Vagina (tissue), 2 donors: ENCODE data around the gene KERA. TPM values are rescaled to one million over a fixed set of nuclear protein-coding genes. Genes with fewer than 3 reads are reported as not detected.

ENCODE experiments used
- DNase-seq, 2 donors: peaks; one replicate each; pipeline ENCODE4 v3.0.0-alpha.2; 2017; ENCODE audit errors: extremely low spot score in 2 of 2
- H3K27ac ChIP-seq: fragments of 200-600 bp; sonication (generic); one replicate; pipeline ENCODE4 v1.5.1; 2019
- H3K27me3 ChIP-seq: fragments of 200-600 bp; sonication (generic); one replicate; pipeline ENCODE4 v1.5.1; 2019
- H3K36me3 ChIP-seq, 2 donors: fragments of 200-600 bp; sonication (generic); one replicate each; pipeline ENCODE4 v1.5.1; 2017 to 2019
- H3K4me1 ChIP-seq: fragments of 200-600 bp; sonication (generic); one replicate; pipeline ENCODE4 v1.5.1; 2019
- H3K4me3 ChIP-seq, 2 donors: fragments of 200-600 bp; sonication (generic); 1 replicate in 1 of 2; 2 replicates in 1 of 2; pipeline ENCODE4 v1.5.1; 2016 to 2019
- H3K9me3 ChIP-seq: fragments of 200-600 bp; sonication (generic); one replicate; pipeline ENCODE4 v1.5.1; 2019
- POLR2A ChIP-seq, 2 donors: fragments of 450-650 bp; IDR thresholded peaks; one replicate each; pipeline ENCODE4 v1.6.1; 2017; ENCODE audit warnings: antibody characterized with exemption in 2 of 2, mild to moderate bottlenecking in 2 of 2, moderate library complexity in 2 of 2
- POLR2AphosphoS5 ChIP-seq, 2 donors: sonication (generic); formaldehyde crosslinking; IDR thresholded peaks; one replicate each; pipeline ENCODE4 v1.9.0; 2017; ENCODE audit warnings: antibody characterized with exemption in 2 of 2, mild to moderate bottlenecking in 2 of 2, low read depth in 1 of 2; ENCODE audit not compliant: insufficient read depth in 1 of 2
- intact Hi-C: fragments of 100-400 bp; cut with DNase I; formaldehyde crosslinking; loops from one replicate; pipeline ENCODE4 v1.15.1; 2023
- total RNA-seq: library from RNA; depleted of rRNA; stranded (reverse); fragments of >200 nt; gene quantifications from one replicate; pipeline ENCODE4 v1.2.3, GENCODE V29; 2016
- TF ChIP-seq, protein P1 (sequence below), 3 experiments: fragments of 450-650 bp in 2 of 3; fragments of 200-600 bp in 1 of 3; sonication (generic) in 1 of 3; IDR thresholded peaks; one replicate each; pipeline ENCODE4 v1.5.1; 2017 to 2019; ENCODE audit warnings: antibody characterized with exemption in 3 of 3, mild to moderate bottlenecking in 2 of 3, moderate library complexity in 2 of 3

The KERA gene
- total RNA-seq, 1 donor from 2014 or later: not detected

GRCh38 chr12:91073426-91073825, 15.6 kb upstream of the KERA start:
- TF ChIP-seq, protein P1, sequence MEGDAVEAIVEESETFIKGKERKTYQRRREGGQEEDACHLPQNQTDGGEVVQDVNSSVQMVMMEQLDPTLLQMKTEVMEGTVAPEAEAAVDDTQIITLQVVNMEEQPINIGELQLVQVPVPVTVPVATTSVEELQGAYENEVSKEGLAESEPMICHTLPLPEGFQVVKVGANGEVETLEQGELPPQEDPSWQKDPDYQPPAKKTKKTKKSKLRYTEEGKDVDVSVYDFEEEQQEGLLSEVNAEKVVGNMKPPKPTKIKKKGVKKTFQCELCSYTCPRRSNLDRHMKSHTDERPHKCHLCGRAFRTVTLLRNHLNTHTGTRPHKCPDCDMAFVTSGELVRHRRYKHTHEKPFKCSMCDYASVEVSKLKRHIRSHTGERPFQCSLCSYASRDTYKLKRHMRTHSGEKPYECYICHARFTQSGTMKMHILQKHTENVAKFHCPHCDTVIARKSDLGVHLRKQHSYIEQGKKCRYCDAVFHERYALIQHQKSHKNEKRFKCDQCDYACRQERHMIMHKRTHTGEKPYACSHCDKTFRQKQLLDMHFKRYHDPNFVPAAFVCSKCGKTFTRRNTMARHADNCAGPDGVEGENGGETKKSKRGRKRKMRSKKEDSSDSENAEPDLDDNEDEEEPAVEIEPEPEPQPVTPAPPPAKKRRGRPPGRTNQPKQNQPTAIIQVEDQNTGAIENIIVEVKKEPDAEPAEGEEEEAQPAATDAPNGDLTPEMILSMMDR (IDR thresholded peaks at IDR 0.05): no peak
- TF ChIP-seq POLR2AphosphoS5 (IDR thresholded peaks at IDR 0.05; ENCODE audit: insufficient read depth in 1 of 2, low read depth in 1 of 2): no peak
- no peak for TF ChIP-seq POLR2A (IDR thresholded peaks at IDR 0.05)
- no peak overlapping the region for H3K27ac ChIP-seq
- H3K4me3 ChIP-seq: no peak overlapping the region
- DNase-seq: no peak
- H3K4me1 ChIP-seq: no peaks in the 10 kb centered on the region
- H3K9me3 ChIP-seq: no peaks in the 10 kb centered on the region
- intact Hi-C loops: no loop called here
- H3K27me3 ChIP-seq: no peaks in the 10 kb centered on the region
- no peaks in the 10 kb centered on the region for H3K36me3 ChIP-seq

GRCh38 chr12:91072931-91073330, 15.1 kb upstream of the KERA start:
- intact Hi-C loops: no loop called here
- no peak for DNase-seq
- Histone ChIP-seq H3K9me3 (no peaks in the 10 kb centered on the region), H3K4me3 (no peak overlapping the region), H3K36me3 (no peaks in the 10 kb centered on the region), H3K4me1 (no peaks in the 10 kb centered on the region), H3K27me3 (no peaks in the 10 kb centered on the region), H3K27ac (no peak overlapping the region)
- TF ChIP-seq, protein P1 (IDR thresholded peaks at IDR 0.05): no peak
- TF ChIP-seq POLR2AphosphoS5 (IDR thresholded peaks at IDR 0.05; ENCODE audit: insufficient read depth in 1 of 2, low read depth in 1 of 2) (no peak), POLR2A (IDR thresholded peaks at IDR 0.05) (no peak)

GRCh38 chr12:91070936-91071335, 13.1 kb upstream of the KERA start:
- Histone ChIP-seq H3K9me3 (no peaks in the 10 kb centered on the region), H3K4me3 (no peak overlapping the region), H3K36me3 (no peaks in the 10 kb centered on the region), H3K27me3 (no peaks in the 10 kb centered on the region), H3K27ac (no peak overlapping the region), H3K4me1 (no peaks in the 10 kb centered on the region)
- no peak for DNase-seq
- intact Hi-C loops: no loop called here
- TF ChIP-seq POLR2A (IDR thresholded peaks at IDR 0.05) (no peak), POLR2AphosphoS5 (IDR thresholded peaks at IDR 0.05; ENCODE audit: insufficient read depth in 1 of 2, low read depth in 1 of 2) (no peak)
- TF ChIP-seq, protein P1 (IDR thresholded peaks at IDR 0.05): no peak

GRCh38 chr12:91065396-91065795, 7.6 kb upstream of the KERA start:
- H3K36me3 ChIP-seq: no peaks in the 10 kb centered on the region
- H3K27ac ChIP-seq: no peak overlapping the region
- no peak overlapping the region for H3K4me3 ChIP-seq
- no peaks in the 10 kb centered on the region for H3K9me3 ChIP-seq
- DNase-seq: no peak
- no peak for TF ChIP-seq POLR2A (IDR thresholded peaks at IDR 0.05)
- H3K27me3 ChIP-seq: no peaks in the 10 kb centered on the region
- intact Hi-C loops: no loop called here
- no peaks in the 10 kb centered on the region for H3K4me1 ChIP-seq

GRCh38 chr12:91064640-91065039, 6.8 kb upstream of the KERA start:
- H3K4me3 ChIP-seq: no peak overlapping the region
- no peak for DNase-seq
- intact Hi-C loops: no loop called here
- no peaks in the 10 kb centered on the region for H3K9me3 ChIP-seq
- no peaks in the 10 kb centered on the region for H3K36me3 ChIP-seq
- no peak overlapping the region for H3K27ac ChIP-seq
- TF ChIP-seq, protein P1 (IDR thresholded peaks at IDR 0.05): no peak
- TF ChIP-seq POLR2AphosphoS5 (IDR thresholded peaks at IDR 0.05; ENCODE audit: insufficient read depth in 1 of 2, low read depth in 1 of 2): no peak
- TF ChIP-seq POLR2A (IDR thresholded peaks at IDR 0.05): no peak
- no peaks in the 10 kb centered on the region for H3K4me1 ChIP-seq
- no peaks in the 10 kb centered on the region for H3K27me3 ChIP-seq

DNA sequence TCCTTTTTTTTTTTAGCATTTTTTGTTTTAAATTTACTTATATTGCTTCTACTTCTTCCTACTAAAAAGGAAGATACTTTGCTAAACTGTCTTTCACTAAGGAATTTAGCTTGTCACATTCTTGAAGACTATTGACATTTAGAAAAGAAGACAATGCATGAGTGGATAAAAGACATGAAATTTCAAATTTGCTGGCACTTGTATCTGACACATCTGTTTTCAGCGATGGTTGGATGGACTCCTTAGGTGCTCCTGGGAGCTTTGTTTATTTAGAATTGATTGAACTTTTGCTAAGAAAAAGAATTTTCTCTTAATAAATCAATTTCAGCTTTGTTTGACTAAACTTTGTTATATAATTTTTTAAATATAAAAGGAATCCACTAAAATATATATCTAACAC, 3.3 kb upstream of the KERA start:
- Histone ChIP-seq H3K4me3 (no peak overlapping the region), H3K9me3 (no peaks in the 10 kb centered on the region), H3K36me3 (no peaks in the 10 kb centered on the region), H3K27ac (no peak overlapping the region), H3K4me1 (no peaks in the 10 kb centered on the region), H3K27me3 (no peaks in the 10 kb centered on the region)
- DNase-seq: no peak
- intact Hi-C loops: no loop called here
- TF ChIP-seq POLR2AphosphoS5 (IDR thresholded peaks at IDR 0.05; ENCODE audit: insufficient read depth in 1 of 2, low read depth in 1 of 2) (no peak), POLR2A (IDR thresholded peaks at IDR 0.05) (no peak)
- TF ChIP-seq, protein P1 (IDR thresholded peaks at IDR 0.05): no peak
